HG03432 (cell line): ENCODE data around the gene PFKP.

Experiments
- ATAC-seq: cut with Tn5 transposase; IDR thresholded peaks from one replicate; pipeline ENCODE4 v1.9.1; 2021; ENCODE audit warnings: mild to moderate bottlenecking, moderate library complexity; ENCODE audit not compliant: unreplicated experiment

The PFKP gene

GRCh38 chr10:3067118-3067858 is at the start of gene PFKP:
TSS of gene PFKP (plus strand) at chr10:3067548. CDS start at chr10:3067596, 48 bp downstream.
- ATAC-seq = peak; percentile 55

- ATAC-seq = no peak
Observed at GRCh38 chr10:3018247-3018646, 49.1 kb upstream of the PFKP start.

GRCh38 chr10:3020311-3020710 is 47.0 kb upstream of the PFKP start:
- no peak for ATAC-seq

- no peak for ATAC-seq
Observed at GRCh38 chr10:3020881-3021280, 46.5 kb upstream of the PFKP start.

- ATAC-seq = no peak
Observed at GRCh38 chr10:3022027-3022426, 45.3 kb upstream of the PFKP start.

- no peak for ATAC-seq
Observed at GRCh38 chr10:3023892-3024291, 43.5 kb upstream of the PFKP start.

GRCh38 chr10:3025026-3025683 is 42.2 kb upstream of the PFKP start:
- no peak for ATAC-seq

- ATAC-seq = no peak
Observed at GRCh38 chr10:3027866-3028265, 39.5 kb upstream of the PFKP start.

- no peak for ATAC-seq
Observed at GRCh38 chr10:3028441-3028840, 38.9 kb upstream of the PFKP start.

- no peak for ATAC-seq
Observed at GRCh38 chr10:3030765-3031164, 36.6 kb upstream of the PFKP start.

GRCh38 chr10:3031490-3031889 is 35.9 kb upstream of the PFKP start:
- no peak for ATAC-seq

- ATAC-seq = no peak
Observed at GRCh38 chr10:3033925-3034324, 33.4 kb upstream of the PFKP start.

GRCh38 chr10:3034616-3035015 is 32.7 kb upstream of the PFKP start:
- no peak for ATAC-seq

- ATAC-seq = peak; percentile 99
Observed at GRCh38 chr10:3036155-3037021, 31.0 kb upstream of the PFKP start.

GRCh38 chr10:3037182-3037581 is 30.2 kb upstream of the PFKP start:
- ATAC-seq = no peak

GRCh38 chr10:3040069-3040468 is 27.3 kb upstream of the PFKP start:
- no peak for ATAC-seq

- no peak for ATAC-seq
Observed at GRCh38 chr10:3042589-3042988, 24.8 kb upstream of the PFKP start.

- ATAC-seq = peak; percentile 88
Observed at GRCh38 chr10:3043512-3044368, 23.6 kb upstream of the PFKP start.

- no peak for ATAC-seq
Observed at GRCh38 chr10:3045471-3046209, 21.7 kb upstream of the PFKP start.

- ATAC-seq = no peak
Observed at GRCh38 chr10:3046210-3046779, 21.1 kb upstream of the PFKP start.
